Prostate gland (tissue), 2 donors: ENCODE measurements around the gene MKNK1. TPM values are rescaled to one million over a fixed set of nuclear protein-coding genes. Genes with fewer than 3 reads are reported as not detected.

Experiments
- DNase-seq: peaks from one replicate; pipeline ENCODE4 v3.0.0-alpha.2; 2019; ENCODE audit warnings: low spot score
- H3K27ac ChIP-seq, 2 donors: fragments of 200-600 bp; sonication (generic); 2 replicates each; pipeline ENCODE4 v1.5.1; 2017 to 2019
- H3K27me3 ChIP-seq: fragments of 200-600 bp; sonication (generic); replicated peaks from 2 replicates; pipeline ENCODE4 v1.5.1; 2019; ENCODE audit not compliant: insufficient read depth
- H3K36me3 ChIP-seq, 2 donors: fragments of 200-600 bp; sonication (generic); 1 replicate in 1 of 2; 2 replicates in 1 of 2; pipeline versions ENCODE4 v1.5.1 to v1.8.1; 2017 to 2019
- H3K4me1 ChIP-seq: fragments of 200-600 bp; sonication (generic); replicated peaks from 2 replicates; pipeline ENCODE4 v1.5.1; 2019
- H3K4me3 ChIP-seq, 2 donors: fragments of 200-600 bp; sonication (generic); 2 replicates each; pipeline ENCODE4 v1.5.1; 2017 to 2019
- H3K9me3 ChIP-seq: fragments of 200-600 bp; sonication (generic); 2 replicates; pipeline ENCODE4 v1.5.1; 2017
- POLR2A ChIP-seq: fragments of 450-650 bp; IDR thresholded peaks from one replicate; pipeline ENCODE4 v1.6.1; 2016; ENCODE audit warnings: antibody characterized with exemption, mild to moderate bottlenecking
- POLR2AphosphoS5 ChIP-seq: sonication (generic); formaldehyde crosslinking; IDR thresholded peaks from one replicate; pipeline ENCODE4 v1.6.1; 2017; ENCODE audit warnings: antibody characterized with exemption
- WGBS: methylation state at CpG from one replicate; pipeline ENCODE4 v1.1.5; 2018; 5-methylcytosine and 5-hydroxymethylcytosine counted together
- intact Hi-C: fragments of 100-400 bp; cut with DNase I; formaldehyde crosslinking; loops from one replicate; pipeline ENCODE4 v1.14.2; 2022
- total RNA-seq, 2 donors: library from RNA; depleted of rRNA; stranded (reverse); fragments of >200 nt; gene quantifications; one replicate each; pipeline ENCODE4 v1.1.0, GENCODE V29; 2016
- TF ChIP-seq, protein P1 (sequence below), 4 experiments: fragments of 200-600 bp in 2 of 4; fragments of 450-650 bp in 2 of 4; sonication (generic) in 2 of 4; IDR thresholded peaks; 1 replicate in 3 of 4; 2 replicates in 1 of 4; pipeline ENCODE4 v1.5.1; 2016 to 2019; ENCODE audit warnings: antibody characterized with exemption in 4 of 4, mild to moderate bottlenecking in 2 of 4, moderate library complexity in 2 of 4

Gene MKNK1
- total RNA-seq, 2 donors from 2014 or later = 28.1 to 37.8 TPM

DNA sequence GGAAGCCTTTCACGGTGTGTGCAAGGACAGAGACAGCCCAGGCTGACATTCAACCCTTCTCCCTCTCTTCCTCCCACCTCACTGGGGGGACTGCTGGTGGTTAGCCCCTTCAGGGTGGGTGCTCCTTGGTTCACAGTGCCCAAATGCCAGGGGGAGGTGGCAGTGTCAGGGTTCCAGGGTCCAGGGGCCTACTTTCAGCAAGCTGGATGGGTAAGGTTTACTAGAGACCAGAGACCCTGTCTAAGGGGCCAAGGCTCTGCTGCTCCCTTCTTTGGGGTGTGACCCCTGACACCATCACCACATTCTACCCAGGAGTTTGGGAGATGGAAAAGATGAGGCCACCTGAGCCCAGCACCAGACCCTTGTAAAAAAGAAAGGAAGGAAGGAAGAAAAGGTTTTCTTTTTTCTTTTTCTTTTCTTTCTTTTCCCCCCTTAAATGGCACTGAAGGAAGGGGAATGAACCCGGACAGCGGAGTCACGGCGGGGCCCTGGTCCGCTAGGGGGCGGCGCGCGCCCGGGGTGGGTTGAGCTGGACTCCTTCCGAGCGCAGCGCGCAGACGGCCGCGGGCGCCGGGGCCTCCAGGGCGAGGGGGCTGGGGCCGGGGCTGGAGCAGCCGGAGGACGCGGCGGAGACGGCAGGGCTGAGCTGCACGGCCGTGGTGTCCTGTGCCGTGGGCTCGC is 71.4 kb downstream of the MKNK1 start:
- Histone ChIP-seq H3K4me1 (peaks cover 5% of the 10 kb centered on the region), H3K36me3 (no peaks in the 10 kb centered on the region), H3K27me3 (no peaks in the 10 kb centered on the region), H3K9me3 (no peaks in the 10 kb centered on the region), H3K4me3 (peak overlapping the region; percentile 29 to 33), H3K27ac (peak overlapping the region in 1 of 2 donors; percentile 65)
- DNase-seq = peak; percentile 33
- WGBS = 1% methylated on average over 29 of the region's 31 CpGs
- TF ChIP-seq, protein P1, sequence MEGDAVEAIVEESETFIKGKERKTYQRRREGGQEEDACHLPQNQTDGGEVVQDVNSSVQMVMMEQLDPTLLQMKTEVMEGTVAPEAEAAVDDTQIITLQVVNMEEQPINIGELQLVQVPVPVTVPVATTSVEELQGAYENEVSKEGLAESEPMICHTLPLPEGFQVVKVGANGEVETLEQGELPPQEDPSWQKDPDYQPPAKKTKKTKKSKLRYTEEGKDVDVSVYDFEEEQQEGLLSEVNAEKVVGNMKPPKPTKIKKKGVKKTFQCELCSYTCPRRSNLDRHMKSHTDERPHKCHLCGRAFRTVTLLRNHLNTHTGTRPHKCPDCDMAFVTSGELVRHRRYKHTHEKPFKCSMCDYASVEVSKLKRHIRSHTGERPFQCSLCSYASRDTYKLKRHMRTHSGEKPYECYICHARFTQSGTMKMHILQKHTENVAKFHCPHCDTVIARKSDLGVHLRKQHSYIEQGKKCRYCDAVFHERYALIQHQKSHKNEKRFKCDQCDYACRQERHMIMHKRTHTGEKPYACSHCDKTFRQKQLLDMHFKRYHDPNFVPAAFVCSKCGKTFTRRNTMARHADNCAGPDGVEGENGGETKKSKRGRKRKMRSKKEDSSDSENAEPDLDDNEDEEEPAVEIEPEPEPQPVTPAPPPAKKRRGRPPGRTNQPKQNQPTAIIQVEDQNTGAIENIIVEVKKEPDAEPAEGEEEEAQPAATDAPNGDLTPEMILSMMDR (IDR thresholded peaks at IDR 0.05) = peak; percentile 35 to 70 (median 67)
- no peak for TF ChIP-seq POLR2AphosphoS5
- intact Hi-C loops = loop anchor here (2.0 to 5.0 kb wide), 2 partner anchors 70 to 192 kb away; partner anchors contain the start of gene MKNK1

DNA sequence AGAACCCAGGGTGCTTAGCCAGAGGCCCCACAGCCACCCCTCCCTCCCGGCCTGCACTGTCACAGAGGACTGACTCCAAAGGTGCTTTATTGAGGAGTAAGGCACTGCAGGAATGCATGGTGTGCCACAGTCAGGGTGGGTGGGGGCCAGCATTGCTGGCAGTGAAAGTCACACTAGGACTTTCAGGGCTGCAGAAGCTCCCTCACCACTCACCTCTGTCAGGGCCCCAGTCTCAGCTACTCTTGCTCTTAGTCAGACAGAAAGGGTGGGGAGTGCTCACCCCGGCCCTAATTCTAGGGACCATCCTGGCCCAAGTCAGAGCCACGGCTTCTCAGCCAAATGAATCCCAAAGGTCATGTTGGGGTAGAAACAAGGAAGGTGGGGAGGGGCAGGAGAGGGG is 72.0 kb downstream of the MKNK1 start:
- no peak for TF ChIP-seq POLR2AphosphoS5
- H3K4me3 ChIP-seq = no peak overlapping the region
- H3K27ac ChIP-seq = no peak overlapping the region
- no peaks in the 10 kb centered on the region for H3K36me3 ChIP-seq
- no peaks in the 10 kb centered on the region for H3K27me3 ChIP-seq
- peaks cover 5% of the 10 kb centered on the region for H3K4me1 ChIP-seq
- H3K9me3 ChIP-seq = no peaks in the 10 kb centered on the region
- 81% methylated on average over 3 of the region's 3 CpGs for WGBS
- DNase-seq = no peak
- intact Hi-C loops = loop anchor here (2.0 to 5.0 kb wide), 2 partner anchors 70 to 193 kb away; partner anchors contain the start of gene MKNK1

DNA sequence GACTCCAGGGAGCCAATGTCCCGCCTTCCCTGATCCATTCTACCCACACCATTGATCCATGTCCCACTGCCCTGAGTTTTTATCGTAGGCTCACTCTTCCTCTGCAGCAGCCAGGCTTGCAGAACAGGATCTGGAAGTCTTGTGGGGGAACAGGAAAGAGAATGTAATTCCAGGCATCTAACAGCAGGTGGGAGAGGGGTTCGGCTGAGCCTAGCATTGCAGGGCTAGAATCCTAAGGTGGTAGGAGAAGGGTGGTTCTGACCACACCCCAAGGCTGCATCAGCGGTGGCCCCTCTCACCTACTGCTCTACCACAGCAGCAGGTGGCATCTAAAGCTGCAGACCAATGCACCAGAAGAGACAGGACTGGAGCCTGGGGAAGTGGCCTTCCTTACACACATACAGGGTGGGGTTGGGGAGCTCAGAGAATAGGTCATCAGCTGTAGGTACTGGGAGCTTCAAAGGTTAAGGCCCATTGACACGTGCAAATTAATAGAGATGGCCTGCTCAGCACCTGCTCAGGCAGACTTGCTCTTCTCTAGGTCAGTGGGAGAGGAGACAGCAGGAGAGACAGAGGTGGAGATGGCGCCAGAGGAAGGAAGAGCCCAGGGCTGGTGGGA is 73.2 kb downstream of the MKNK1 start:
- intact Hi-C loops = loop anchor here (5.0 kb wide), 1 partner anchor 71 kb away; the partner anchor contains the start of gene MKNK1
- WGBS = 53% methylated on average over 6 of the region's 6 CpGs
- TF ChIP-seq POLR2A (no peak), POLR2AphosphoS5 (no peak)
- TF ChIP-seq, protein P1 (IDR thresholded peaks at IDR 0.05) = no peak
- no peaks in the 10 kb centered on the region for H3K36me3 ChIP-seq
- H3K9me3 ChIP-seq = no peaks in the 10 kb centered on the region
- H3K27ac ChIP-seq = no peak overlapping the region
- H3K4me3 ChIP-seq = no peak overlapping the region
- no peaks in the 10 kb centered on the region for H3K27me3 ChIP-seq
- H3K4me1 ChIP-seq = peaks cover 5% of the 10 kb centered on the region
- no peak for DNase-seq

DNA sequence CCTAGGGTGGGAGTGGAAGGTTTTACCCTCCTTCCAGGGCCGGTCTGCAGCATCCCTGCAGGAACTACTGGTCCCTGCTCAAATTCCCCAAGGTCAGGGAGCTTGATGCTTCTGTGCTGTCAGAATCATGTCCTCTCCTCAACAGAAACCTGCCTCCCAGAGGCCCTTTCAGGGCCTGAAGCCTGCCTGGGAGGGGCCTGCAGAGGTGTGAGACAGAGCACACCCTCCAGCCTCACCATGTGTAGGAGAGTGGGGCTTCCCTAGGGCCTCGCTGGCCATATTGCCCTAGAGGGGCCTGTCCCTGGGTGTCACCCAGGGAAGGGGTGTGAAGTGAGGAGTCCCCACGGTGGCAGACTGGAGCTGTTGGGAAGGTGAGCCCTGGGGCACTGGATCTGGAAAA is 73.8 kb downstream of the MKNK1 start:
- intact Hi-C loops = loop anchor here (5.0 kb wide), 1 partner anchor 72 kb away; the partner anchor contains the start of gene MKNK1
- no peaks in the 10 kb centered on the region for H3K27me3 ChIP-seq
- no peak for TF ChIP-seq POLR2AphosphoS5
- no peak overlapping the region for H3K4me3 ChIP-seq
- H3K9me3 ChIP-seq = no peaks in the 10 kb centered on the region
- H3K27ac ChIP-seq = no peak overlapping the region
- 69% methylated on average over 3 of the region's 3 CpGs for WGBS
- H3K36me3 ChIP-seq = no peaks in the 10 kb centered on the region
- H3K4me1 ChIP-seq = peaks cover 5% of the 10 kb centered on the region
- no peak for DNase-seq

DNA sequence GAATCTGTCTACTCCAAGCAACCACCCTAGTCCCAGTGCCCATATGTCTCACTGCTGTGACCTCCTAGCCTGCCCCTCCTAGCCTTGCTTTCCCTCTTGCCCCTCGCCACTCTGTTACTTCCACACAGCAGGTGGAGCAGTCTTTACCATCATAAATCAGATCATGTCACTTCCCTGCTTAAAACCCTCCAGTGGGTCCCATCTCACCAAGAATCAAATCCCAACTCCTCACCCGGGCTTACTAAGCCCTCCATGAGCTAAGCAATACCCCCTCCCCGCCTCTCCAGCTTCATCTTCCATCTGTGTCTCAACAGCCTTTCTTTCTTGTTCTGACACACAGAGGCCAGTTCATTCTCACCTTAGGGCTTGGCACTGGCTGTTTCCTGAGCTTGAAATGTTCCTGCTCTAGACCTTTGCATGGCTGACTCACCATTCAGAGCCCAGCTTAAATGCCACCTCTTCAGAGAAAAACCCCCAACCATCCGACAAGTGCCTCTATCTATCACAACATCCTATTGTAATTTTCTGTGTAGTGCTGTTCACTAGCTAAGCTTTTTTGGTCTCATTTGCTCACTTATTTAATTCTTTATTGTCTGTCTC is 74.9 kb downstream of the MKNK1 start:
- H3K27ac ChIP-seq = no peak overlapping the region
- WGBS = 70% methylated on average over 4 of the region's 4 CpGs
- H3K4me1 ChIP-seq = peaks cover 5% of the 10 kb centered on the region
- no peak overlapping the region for H3K4me3 ChIP-seq
- intact Hi-C loops = loop anchor here (2.0 to 5.0 kb wide), 3 partner anchors 47 to 122 kb away; no protein-coding TSS in a partner anchor
- H3K9me3 ChIP-seq = no peaks in the 10 kb centered on the region
- no peaks in the 10 kb centered on the region for H3K27me3 ChIP-seq
- no peak for TF ChIP-seq POLR2A
- no peak for TF ChIP-seq POLR2AphosphoS5
- TF ChIP-seq, protein P1 (IDR thresholded peaks at IDR 0.05) = no peak
- H3K36me3 ChIP-seq = no peaks in the 10 kb centered on the region
- DNase-seq = no peak
